Upper lobe of left lung (tissue), 6 donors: Measurements from ENCODE around the gene TSPAN16. TPM values are rescaled to one million over a fixed set of nuclear protein-coding genes. Genes with fewer than 3 reads are reported as not detected.

Source experiments
- ATAC-seq, 2 donors: fragments of 200-7000 bp; cut with Tn5 transposase; one replicate each; pipeline ENCODE4 v1.9.1; 2022; ENCODE audit warnings: mild to moderate bottlenecking in 2 of 2, moderate library complexity in 2 of 2; ENCODE audit not compliant: low FRiP score in 2 of 2
- DNase-seq, 2 donors: peaks; one replicate each; pipeline ENCODE4 v3.0.0-alpha.2; 2019 to 2020
- H3K27ac ChIP-seq, 4 donors: fragments of 200-600 bp; sonication (generic); one replicate each; pipeline ENCODE4 v1.5.1; 2016 to 2019
- H3K27me3 ChIP-seq, 4 donors: fragments of 200-600 bp; sonication (generic); one replicate each; pipeline ENCODE4 v1.5.1; 2017 to 2019
- H3K36me3 ChIP-seq, 4 donors: fragments of 200-600 bp; sonication (generic); one replicate each; pipeline ENCODE4 v1.5.1; 2016 to 2019
- H3K4me1 ChIP-seq, 4 donors: fragments of 200-600 bp; sonication (generic); one replicate each; pipeline ENCODE4 v1.5.1; 2018 to 2019
- H3K4me3 ChIP-seq, 4 donors: fragments of 200-600 bp; sonication (generic); one replicate each; pipeline ENCODE4 v1.5.1; 2017 to 2019; ENCODE audit warnings: mild to moderate bottlenecking in 2 of 4, moderate library complexity in 1 of 4
- H3K9me3 ChIP-seq, 4 donors: fragments of 200-600 bp; sonication (generic); one replicate each; pipeline ENCODE4 v1.5.1; 2018 to 2019
- CTCF ChIP-seq, 6 experiments: fragments of 450-650 bp in 4 of 6; fragments of 200-600 bp in 2 of 6; sonication (generic) in 2 of 6; IDR thresholded peaks; one replicate each; pipeline ENCODE4 v1.5.1; 2016 to 2019; ENCODE audit warnings: antibody characterized with exemption in 6 of 6
- EP300 ChIP-seq, 4 donors: sonication (generic); formaldehyde crosslinking; IDR thresholded peaks; one replicate each; pipeline ENCODE4 v1.5.1; 2017; ENCODE audit warnings: antibody characterized with exemption in 4 of 4, control low read depth in 2 of 4
- POLR2A ChIP-seq, 4 donors: fragments of 450-650 bp; IDR thresholded peaks; one replicate each; pipeline ENCODE4 v1.5.1; 2016 to 2017; ENCODE audit warnings: antibody characterized with exemption in 4 of 4, mild to moderate bottlenecking in 2 of 4
- POLR2AphosphoS5 ChIP-seq, 2 donors: sonication (generic); formaldehyde crosslinking; IDR thresholded peaks; one replicate each; pipeline ENCODE4 v1.5.1; 2017; ENCODE audit warnings: antibody characterized with exemption in 2 of 2
- WGBS, 2 donors: methylation state at CpG; one replicate each; pipeline ENCODE4 v1.1.5; 2017 to 2018; 5-methylcytosine and 5-hydroxymethylcytosine counted together
- total RNA-seq, 6 donors: library from RNA; depleted of rRNA in 4 of 6; stranded (reverse); fragments of >200 nt in 4 of 6; gene quantifications; one replicate each; pipeline versions ENCODE4 v1.1.0 to v1.2.1, GENCODE V29; 2016 to 2021
- donor health status: DM: no; HTN: no; CAD: no; lungs with moderate emphysema.
- donor health status: DM: no; HTN: yes; CAD: no; lungs with severe emphysema.

Gene TSPAN16
- total RNA-seq, 6 donors from 2014 or later = not detected

- 56 to 66% methylated on average over 12 to 19 of the region's 19 CpGs for WGBS, 2 donors
- TF ChIP-seq CTCF (IDR thresholded peaks at IDR 0.05) (no peak), POLR2AphosphoS5 (IDR thresholded peaks at IDR 0.05) (peak; percentile 40 to 53), EP300 (IDR thresholded peaks at IDR 0.05) (peak in 1 of 4 donors; percentile 46), POLR2A (IDR thresholded peaks at IDR 0.05) (peak in 1 of 4 donors; percentile 32)
- ATAC-seq (peak; percentile 49 to 90), DNase-seq (peak; percentile 88 to 93)
- no peak overlapping the region for H3K4me3 ChIP-seq
- H3K9me3 ChIP-seq = no peaks in the 10 kb centered on the region
- H3K27ac ChIP-seq = peak overlapping the region; percentile 56 to 98 (median 85)
- no peaks in the 10 kb centered on the region for H3K27me3 ChIP-seq
- no peaks in the 10 kb centered on the region for H3K36me3 ChIP-seq
- peaks cover 37 to 60% (median 49%) of the 10 kb centered on the region in 4 donors for H3K4me1 ChIP-seq
Observed at GRCh38 chr19:11264452-11265176, 31.3 kb upstream of the TSPAN16 start.

- WGBS, 2 donors = 76 to 81% methylated on average over 3 to 6 of the region's 6 CpGs
- DNase-seq (no peak), ATAC-seq (no peak)
- H3K27ac ChIP-seq = peak overlapping the region; percentile 56 to 98 (median 85)
- no peaks in the 10 kb centered on the region for H3K27me3 ChIP-seq
- no peaks in the 10 kb centered on the region for H3K36me3 ChIP-seq
- TF ChIP-seq CTCF (IDR thresholded peaks at IDR 0.05) = no peak
- TF ChIP-seq POLR2A (IDR thresholded peaks at IDR 0.05) = no peak
- TF ChIP-seq POLR2AphosphoS5 (IDR thresholded peaks at IDR 0.05) = no peak
- TF ChIP-seq EP300 (IDR thresholded peaks at IDR 0.05) = no peak
- H3K4me1 ChIP-seq = peaks cover 39 to 64% (median 51%) of the 10 kb centered on the region in 4 donors
- no peaks in the 10 kb centered on the region for H3K9me3 ChIP-seq
- no peak overlapping the region for H3K4me3 ChIP-seq
Observed at GRCh38 chr19:11265177-11265784, 30.7 kb upstream of the TSPAN16 start.

- TF ChIP-seq CTCF (IDR thresholded peaks at IDR 0.05) (peak in 1 of 6 experiments; percentile 4), EP300 (IDR thresholded peaks at IDR 0.05) (no peak), POLR2AphosphoS5 (IDR thresholded peaks at IDR 0.05) (peak in 1 of 2 donors; percentile 61), POLR2A (IDR thresholded peaks at IDR 0.05) (peak in 1 of 4 donors; percentile 17)
Observed at GRCh38 chr19:11265785-11266236, 30.1 kb upstream of the TSPAN16 start.

GRCh38 chr19:11267316-11268085 is 28.5 kb upstream of the TSPAN16 start:
- Histone ChIP-seq H3K27ac (peak overlapping the region in 3 of 4 donors; percentile 74 to 97 (median 83)), H3K36me3 (no peaks in the 10 kb centered on the region), H3K4me3 (no peak overlapping the region), H3K27me3 (no peaks in the 10 kb centered on the region), H3K4me1 (peaks cover 33 to 54% (median 43%) of the 10 kb centered on the region in 4 donors), H3K9me3 (no peaks in the 10 kb centered on the region)
- 88 to 97% methylated on average over 9 of the region's 10 CpGs for WGBS, 2 donors
- no peak for TF ChIP-seq POLR2A (IDR thresholded peaks at IDR 0.05)
- TF ChIP-seq EP300 (IDR thresholded peaks at IDR 0.05) = no peak
- TF ChIP-seq POLR2AphosphoS5 (IDR thresholded peaks at IDR 0.05) = no peak
- no peak for TF ChIP-seq CTCF (IDR thresholded peaks at IDR 0.05)
- ATAC-seq (no peak), DNase-seq (no peak)

More at GRCh38 chr19:11265785-11266236, 30.1 kb upstream of the TSPAN16 start:
- Histone ChIP-seq H3K27ac (peak overlapping the region; percentile 56 to 98 (median 85)), H3K9me3 (no peaks in the 10 kb centered on the region), H3K27me3 (no peaks in the 10 kb centered on the region), H3K36me3 (no peaks in the 10 kb centered on the region), H3K4me1 (peaks cover 39 to 64% (median 51%) of the 10 kb centered on the region in 4 donors), H3K4me3 (no peak overlapping the region)
- WGBS, 2 donors = 66 to 78% methylated on average over 8 to 11 of the region's 11 CpGs
- peak in 1 of 2 donors; percentile 38 for ATAC-seq
- peak in 1 of 2 donors; percentile 84 for DNase-seq
